HuH-7 (cell line): ENCODE results near the gene ARRB1.

Experiments
- DNase-seq: peaks from one replicate; pipeline ENCODE4 v3.0.0; 2011; ENCODE audit warnings: low spot score

ARRB1 gene

DNA sequence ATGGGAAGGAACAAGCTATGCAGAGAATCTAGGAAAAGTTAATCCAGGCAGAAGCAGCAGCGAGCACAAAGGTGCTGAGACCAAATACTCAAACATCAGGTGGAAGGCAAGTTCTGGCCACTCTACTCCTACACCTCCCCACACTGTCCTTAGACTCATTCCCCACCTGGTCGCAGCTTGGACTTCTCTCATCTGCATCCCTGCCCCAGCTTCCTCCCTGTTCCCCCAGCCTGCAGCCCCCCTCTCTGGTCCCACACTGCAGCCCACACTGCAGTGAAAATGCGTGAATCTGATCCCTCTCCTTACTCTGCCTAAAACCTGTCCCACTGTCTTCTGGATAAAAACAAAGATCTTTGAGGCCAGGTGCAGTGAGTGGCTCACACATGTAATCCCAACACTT lies 101.8 kb downstream of the ARRB1 start:
- no peak for DNase-seq

DNA sequence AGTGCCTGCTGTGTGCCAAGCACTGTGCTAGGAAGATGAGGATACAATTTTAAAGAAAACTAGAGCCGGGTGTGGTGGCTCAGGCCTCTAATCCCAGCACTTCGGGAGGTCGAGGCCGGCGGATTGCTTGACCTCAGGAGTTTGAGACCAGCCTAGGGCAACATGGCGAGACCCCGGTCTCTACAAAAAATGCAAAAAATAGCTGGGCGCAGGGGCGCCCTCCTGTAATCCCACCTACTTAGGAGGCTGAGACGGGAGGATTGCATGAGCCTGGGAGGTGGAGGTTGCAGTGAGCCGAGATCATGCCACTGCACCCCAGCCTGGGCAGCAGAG lies 102.6 kb downstream of the ARRB1 start:
- no peak for DNase-seq

DNA sequence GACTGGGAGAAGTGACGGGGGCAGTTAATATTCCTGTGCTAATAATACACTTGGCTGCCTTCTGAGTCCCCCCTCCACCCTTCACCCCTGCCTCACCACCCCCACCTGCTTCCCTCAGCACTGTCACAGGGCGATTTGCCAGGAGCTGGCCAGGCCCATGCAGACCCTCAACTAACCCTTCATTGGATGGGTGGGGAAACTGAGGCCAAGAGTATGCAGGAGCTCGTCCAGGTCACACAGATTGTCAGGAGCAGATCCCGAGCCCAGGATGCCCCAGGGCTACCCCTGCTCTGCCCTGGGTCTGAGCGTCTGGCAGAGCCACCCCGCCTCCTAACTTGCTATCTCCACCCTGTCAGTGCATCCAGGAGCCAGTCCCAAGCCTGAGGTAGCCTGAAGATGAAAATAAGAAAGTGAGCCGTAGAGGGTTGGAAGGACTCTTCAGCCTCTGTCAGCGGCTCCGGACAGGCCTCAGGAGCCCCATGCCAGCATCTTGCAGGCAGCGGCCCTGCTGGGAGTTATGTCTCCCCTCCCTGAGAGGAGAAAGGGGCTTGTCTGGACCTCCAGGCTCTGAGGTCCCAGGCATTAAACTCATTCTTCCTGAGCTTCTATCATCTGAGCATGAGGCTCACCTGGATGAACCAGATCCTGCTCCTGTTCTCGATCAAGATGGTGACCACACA lies 104.7 kb downstream of the ARRB1 start:
- DNase-seq, result no peak

DNA sequence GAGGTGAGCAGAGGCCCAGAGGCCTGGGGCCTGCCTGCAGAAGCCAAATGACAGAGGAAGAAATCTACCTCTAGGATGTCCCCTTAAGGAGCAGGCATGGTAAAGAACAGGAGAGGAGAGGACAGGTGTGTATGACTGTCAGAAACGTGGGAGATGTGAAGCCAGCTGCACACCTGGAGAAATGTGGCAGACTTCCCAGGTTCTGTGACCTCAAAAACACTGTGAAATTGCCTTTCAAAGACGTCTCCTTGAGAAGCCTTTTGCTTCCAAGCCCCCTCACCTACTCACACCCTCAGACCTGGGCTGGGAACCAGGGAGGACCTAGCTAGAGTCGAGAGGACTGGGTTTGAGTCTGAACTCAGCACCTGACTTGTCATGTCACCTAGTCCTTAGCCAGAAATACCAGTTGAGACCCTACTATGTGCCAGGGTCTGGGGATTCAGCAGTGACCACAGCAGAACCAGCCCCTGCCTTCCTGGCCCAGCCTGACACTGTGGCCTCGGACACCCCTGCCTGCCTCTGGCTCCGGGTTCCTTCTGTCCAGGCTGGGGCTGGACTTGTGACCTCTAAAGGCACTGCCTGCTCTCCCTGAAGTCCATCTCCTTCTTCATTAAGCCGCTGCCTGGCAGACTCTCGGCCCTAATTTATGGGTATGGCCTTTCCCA lies 105.3 kb downstream of the ARRB1 start:
- DNase-seq, result no peak

DNA sequence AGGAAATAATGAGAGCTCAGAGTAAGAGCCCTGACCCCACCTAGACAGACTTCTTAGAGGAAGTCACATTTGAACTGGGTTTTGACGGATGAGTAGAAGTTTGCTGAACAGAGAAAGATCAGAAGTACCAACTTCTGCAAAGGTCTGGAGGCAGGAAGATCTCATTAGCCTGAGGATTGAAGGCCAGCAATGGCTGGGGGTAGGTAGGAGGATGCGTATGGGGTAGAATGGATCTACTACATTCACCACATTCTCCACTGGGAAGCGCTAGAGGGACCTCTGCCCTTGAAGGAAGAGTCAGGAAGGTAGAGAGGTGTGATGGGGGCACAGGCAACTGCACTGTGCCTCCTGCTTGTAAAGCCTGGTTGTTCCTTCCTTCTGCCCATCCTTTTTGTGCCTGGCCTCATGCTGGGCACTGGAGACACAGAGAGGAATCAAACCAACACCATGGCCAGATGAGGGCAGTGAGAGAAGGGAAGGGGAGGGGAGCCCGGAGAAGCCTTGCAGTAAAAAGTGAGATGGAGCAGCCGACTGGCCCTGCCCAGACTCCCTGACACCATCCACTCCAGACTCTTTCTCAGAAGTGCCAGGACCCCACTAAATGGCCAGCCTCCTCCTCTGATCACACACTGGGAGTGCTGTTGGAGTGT lies 106.0 kb downstream of the ARRB1 start:
- DNase-seq, result peak; percentile 66

DNA sequence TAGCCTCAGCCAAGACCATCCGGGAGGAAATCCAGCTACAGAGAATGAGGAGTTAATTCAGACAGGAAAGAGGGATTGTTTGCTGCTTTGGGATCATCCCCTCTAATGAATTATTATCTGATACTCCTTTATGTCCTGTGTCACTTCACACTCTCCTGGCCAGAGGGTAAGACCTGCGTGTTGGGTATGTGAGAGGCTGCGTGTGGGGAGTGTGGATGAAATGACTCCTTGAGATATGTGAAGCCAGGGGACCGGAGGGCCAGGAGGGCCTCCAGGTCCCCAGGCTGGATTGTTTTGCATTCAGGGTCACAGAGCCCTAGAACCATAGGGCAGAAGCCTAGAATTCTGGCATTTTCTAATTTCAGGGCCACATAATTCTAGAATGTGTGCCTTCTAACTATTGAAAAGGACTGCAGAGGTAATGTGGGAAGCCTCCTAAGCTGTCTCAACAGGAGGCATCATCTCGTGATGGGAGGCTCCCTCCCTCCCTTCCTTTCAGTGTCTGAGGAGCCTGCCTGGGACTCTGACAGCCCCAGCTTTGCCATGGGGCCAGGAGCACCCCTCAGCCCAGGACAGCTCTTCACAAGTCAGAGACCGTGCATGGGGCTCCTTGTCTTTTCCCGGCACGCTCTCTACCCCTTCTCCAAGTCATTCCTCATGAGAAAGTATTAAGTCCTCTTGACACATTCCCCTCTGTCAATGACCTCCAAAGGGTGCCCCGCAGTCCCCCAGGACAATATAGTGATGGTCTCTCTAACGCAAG lies 107.2 kb downstream of the ARRB1 start:
- no peak for DNase-seq

DNA sequence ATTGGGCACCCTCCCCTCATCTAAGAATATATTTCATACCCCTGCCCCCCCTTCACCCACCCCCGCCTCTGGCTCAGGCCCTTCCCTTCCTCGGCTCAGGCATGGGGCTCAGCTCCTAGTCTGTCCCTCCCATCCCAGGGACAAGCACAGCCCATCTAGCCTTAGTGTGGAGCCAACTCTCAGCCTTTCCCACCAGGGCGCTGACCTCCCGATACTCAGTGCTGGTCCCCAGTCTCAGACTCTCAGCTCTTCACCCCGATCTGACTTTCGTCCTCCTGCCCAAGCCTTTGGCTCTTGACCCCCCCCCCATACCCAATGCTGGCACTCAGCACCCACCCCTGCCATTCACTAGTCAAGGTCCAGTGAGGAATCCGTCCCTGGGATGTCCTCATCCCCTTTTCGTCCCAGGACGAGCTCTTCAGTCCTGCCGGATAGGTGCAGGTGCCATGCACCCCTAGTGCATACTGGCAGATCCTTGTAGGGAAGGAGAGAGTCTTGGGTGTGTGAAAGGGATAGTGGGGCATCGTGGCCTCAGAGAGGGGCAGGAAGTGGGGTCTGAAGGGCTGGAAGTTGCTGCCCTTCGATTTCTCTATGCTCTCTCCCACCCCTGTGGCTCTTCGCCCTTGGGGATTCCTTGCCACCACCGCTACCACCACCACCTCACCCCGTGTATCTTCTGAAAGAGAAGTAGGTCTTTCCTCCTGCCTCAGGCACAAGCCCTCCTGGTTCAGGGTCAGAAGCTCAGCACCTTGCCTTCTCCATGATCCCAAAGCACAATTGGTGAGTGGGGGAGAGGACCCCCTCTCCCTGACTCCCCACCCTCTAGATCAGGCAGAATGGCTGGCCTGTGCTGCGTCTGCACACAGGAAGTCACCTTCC lies 108.5 kb downstream of the ARRB1 start:
- DNase-seq, result no peak

DNA sequence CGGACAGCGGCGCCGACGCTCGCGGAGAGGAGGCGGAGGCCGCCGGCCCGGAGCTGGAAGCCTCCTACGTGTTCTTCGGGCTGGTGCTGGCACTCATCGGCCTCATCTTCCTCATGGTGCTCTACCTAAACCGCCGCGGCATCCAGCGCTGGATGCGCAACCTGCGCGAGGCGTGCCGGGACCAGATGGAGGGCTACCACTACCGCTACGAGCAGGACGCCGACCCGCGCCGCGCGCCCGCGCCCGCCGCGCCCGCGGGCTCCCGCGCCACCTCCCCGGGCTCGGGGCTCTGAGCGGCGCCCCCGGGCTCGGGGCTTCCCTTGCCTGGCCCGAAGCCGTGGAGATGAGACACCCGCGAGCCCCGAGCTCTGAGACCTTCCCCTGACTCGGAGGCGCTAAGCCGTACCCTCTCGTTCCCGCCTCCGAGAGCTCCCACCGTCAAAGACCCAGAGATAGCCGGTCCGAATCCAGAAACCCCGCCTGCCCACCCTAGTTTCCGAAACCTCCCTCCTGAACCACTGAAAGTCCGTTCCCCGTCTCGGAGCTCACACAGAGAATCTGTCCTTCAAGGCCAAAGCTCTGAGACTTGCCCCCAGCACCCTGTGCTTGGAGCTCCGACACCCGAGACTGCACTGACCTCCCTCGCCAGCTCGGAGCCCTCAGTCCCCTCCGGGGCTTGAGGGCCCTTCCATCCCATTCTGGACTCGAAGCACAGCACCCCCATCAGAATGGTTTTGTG lies 109.4 kb downstream of the ARRB1 start:
- no peak for DNase-seq

DNA sequence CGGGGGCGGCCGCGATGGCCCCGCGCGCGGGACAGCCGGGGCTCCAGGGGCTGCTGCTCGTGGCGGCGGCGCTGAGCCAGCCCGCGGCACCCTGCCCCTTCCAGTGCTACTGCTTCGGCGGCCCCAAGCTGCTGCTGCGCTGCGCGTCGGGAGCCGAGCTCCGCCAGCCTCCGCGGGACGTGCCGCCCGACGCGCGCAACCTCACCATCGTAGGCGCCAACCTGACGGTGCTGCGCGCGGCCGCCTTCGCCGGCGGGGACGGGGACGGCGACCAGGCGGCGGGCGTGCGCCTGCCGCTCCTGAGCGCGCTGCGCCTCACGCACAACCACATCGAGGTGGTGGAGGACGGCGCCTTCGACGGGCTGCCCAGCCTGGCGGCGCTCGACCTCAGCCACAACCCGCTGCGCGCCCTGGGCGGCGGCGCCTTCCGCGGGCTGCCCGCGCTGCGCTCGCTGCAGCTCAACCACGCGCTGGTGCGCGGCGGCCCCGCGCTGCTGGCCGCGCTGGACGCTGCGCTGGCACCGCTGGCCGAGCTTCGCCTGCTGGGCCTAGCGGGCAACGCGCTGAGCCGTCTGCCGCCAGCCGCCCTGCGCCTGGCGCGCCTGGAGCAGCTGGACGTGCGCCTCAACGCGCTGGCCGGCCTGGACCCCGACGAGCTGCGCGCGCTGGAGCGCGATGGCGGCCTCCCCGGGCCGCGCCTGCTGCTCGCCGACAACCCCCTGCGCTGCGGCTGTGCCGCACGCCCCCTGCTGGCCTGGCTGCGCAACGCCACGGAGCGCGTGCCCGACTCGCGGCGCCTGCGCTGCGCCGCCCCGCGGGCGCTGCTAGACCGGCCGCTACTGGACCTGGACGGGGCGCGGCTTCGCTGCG lies 110.2 kb downstream of the ARRB1 start:
- DNase-seq, result peak; percentile 90

DNA sequence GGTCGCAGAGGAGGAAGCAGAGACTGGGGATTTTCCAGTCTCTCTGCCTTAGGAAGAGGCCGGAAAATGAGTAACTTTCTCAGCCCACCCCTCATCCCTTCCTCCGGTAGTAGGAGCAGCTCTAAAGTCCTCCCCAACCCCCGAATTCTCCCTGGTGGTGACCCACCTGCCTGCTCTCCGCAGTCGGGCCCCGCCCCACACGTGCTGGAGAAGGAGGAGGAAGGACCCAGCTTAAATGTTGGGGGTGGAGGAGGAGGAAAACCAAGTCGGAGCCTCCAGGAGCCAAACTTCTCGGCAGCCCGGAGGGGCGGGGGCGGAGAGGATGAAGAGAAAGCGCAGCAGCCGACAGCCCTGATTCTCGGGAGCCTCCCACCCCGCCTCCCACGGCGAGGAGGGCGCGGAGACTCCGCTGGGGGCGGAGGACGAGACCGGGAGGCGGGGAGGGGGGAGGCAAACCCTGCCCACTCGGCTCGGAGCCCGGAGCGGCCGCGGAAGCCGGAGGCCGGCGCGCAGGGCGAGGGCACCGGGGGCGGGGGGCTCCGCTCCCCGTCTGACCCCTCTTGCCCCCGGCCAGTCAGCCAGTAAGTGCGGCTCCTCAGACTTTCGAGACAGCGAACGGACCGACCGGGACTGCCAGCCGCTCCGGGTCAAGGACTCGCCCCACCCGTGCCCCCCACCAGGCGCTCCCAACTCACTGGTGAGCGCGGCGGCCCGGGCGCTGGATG lies 111.0 kb downstream of the ARRB1 start, which contains the start of gene TPBGL:
Gene TPBGL (plus strand): TSS at position 464 of the 725 bp plus-strand sequence. CDS start 276 bp downstream, outside the sequence.
- DNase-seq, result peak; percentile 22

DNA sequence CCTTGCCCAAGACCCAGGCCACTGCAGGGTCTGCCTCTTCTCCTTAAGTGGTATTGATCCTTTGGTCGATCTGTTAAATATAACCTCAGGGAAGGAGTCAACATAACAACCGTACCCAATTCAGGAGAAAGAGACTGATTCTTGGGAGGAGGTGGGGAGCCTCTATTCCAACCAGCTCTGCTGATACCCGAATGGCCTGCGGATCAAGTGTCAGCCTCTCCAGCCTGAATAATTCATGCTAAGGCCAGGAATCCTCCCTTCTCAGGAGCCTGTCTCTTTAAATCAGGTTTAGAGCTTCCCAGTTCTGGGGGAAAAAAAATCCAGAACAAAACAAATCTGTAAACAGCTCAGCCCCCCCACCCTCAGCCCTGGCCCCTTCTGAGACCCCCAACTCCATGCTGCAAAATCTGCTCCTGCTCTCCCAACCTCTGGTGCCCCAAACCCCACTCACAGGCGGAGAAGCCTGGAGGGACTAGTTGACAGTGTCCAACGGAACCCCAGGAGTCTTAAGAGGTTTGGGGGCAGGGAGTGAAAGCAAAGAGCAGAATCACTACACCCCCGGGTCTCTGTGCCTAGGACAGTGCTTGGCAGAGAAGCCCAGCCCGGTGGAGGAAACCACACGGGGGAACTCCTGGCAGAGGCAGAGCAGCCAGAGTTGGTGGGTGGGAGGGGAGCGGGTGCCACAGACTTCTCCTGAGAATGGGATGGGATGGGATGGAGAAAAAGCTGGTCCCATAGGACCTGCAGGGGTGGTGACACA lies 111.8 kb downstream of the ARRB1 start:
- no peak for DNase-seq

DNA sequence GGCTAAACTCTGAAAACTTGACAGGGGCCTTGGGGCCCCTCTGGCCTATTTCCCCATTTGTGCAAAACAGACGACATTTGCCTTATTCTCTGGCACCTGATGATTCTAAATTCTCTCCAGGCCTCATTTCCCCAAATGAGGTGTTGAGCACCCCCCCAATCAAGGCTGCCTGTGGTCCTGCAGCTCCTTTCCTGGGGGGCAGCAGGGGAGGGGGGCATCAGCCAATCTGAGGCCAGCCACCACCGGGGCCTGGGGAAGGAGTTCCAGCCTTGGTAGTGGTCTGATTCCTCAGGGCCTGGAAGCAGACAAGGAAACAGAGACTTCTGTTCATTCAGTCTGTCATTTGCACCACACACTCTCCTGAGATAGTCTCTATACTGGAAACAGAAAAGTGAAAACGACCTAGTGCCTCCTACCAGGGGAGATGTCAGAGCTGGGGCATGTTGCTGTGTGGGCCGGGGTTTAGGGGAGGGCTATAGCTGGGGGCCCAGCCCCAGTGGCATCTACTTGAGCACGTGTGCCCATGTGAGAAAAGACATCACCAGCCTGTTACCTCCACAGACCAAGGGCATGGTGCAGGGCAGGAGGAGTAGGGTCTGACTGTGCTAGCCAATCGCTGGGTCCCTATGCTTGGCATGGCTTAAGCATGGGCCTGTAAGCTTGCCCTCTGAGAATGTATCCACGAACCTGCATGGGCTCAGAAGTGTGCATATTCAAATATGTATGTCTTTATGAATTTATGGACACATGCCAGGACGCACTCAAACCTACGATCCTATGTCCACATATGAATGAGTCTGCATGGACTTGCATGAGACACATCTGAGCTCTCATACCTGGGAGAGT lies 112.6 kb downstream of the ARRB1 start:
- DNase-seq, result no peak

DNA sequence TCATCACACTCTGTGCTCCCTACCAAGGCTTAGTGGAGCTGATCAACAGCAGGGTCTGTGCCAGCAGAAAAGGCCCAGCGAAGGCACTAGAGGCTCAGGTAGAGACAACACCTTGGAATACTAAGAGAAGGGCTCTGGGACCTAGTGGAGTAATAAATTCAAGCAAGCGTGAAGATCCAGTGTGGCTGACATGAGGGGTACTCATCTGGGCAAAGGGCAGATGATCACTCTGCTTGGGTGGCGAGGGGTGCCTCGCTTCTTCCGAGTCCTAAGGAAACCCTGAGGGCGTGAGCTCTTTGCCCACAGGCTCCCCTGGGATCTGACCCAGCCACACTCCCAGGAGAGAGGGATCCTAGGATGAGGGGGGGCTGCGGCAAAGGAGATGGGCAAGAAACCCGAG lies 114.4 kb downstream of the ARRB1 start:
- DNase-seq, result no peak

DNA sequence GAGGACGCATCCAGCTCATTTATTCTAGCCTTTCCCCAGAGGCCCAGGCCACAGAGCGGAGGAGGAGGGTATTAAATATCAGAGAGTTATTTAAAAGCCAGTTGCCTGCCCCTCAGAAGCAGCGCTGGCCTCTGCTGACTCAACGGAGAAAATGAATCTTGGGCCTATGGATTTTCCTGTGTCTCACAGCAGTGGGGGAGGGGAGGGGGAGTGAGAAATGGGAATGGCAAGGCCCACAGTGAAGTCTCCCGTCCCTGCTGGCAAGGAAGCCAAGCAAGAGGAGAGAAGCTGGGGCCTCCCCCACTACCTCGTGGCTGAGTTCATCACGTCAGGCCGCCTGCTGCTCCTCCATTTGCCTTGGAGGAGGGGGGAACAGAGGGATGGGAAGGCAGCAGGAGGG lies 115.4 kb downstream of the ARRB1 start:
- DNase-seq, result no peak

DNA sequence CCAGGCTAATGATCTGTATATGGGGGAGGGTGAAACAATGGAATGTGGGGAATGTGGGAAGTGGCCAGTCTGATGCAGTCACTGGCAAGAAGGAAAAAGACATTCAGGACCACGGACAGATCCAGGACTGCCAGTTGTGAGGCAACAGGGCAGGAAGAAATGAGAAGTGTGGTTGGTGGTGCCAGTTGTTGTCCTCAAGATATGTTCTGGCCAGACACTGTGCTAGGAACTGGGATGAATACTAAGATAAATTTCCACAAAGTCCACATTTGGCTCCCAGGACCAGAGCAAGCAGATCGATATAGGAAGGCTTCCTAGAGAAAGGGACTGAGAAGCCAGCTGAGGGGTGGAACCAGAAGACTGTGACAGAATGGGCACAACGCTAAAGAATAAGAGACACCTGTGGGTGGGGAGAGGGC lies 117.7 kb downstream of the ARRB1 start:
- DNase-seq, result peak; percentile 44

DNA sequence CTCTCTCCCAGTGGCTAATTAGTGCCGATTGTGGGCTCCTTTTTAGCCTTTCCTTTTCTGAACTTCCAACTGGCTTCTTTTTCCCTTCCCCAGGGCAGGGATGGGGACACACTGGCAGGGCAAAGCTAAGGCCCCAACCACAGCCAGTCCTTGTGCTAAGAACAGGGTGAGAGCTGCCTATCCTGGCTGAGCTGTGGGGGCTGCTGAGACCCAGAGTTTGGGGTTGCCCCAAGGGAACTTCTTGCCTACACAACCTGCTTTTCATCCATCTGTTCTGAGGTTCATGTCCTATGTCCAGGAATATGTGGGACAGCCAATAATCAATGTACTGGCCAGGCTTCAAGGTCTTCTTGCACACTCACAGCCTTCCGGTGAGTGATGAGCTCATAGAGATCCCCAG lies 120.8 kb downstream of the ARRB1 start:
- DNase-seq, result no peak

DNA sequence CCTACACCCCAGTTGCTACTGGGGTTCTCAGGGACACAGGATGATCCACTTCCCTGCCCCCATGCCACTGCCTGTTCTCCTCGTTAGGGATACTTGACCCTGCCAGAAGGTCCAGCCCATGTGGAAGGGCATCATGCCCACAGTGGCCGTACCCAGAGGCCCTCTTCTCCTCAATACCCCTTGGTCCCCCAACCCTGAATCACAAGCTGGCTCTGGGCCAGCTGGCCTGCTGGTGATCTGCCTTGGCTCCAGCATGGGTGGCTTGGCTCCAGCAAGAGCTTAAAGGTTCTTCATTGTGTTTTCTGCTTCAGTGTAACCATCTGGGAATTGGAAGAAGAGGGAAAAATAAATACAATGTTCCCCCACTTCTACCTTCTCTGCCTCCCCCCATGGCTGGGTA lies 122.0 kb downstream of the ARRB1 start:
- no peak for DNase-seq

DNA sequence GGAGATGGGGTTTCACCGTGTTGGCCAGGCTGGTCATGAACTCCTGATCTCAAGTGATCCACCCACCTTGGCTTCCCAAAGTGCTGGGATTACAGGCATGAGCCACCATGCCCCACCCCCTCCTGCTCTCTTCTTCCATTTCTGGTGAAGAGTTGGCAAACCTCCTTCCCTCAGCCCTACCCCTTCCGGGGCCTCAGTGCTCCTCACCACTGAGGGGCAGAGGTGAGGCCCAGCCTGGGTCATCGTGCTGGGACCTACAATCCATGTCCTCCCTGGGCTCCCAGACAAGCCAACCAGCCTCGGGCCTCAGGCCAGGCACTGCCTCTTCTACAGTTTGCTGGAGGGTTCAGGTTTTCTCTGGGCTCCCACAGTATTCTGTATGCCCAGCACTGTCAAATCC lies 125.7 kb downstream of the ARRB1 start:
- DNase-seq, result no peak
